GM12878 (cell line): ENCODE data around the gene ZCCHC3. TPM values are rescaled to one million over a fixed set of nuclear protein-coding genes. Genes with fewer than 3 reads are reported as not detected.
A peak's percentile ranks its signal among the peaks of the same experiment; 100 is the strongest.

Experiments
- BCL11A ChIP-seq: IDR thresholded peaks from 2 replicates; pipeline ENCODE4 v1.6.1; 2011; ENCODE audit warnings: low read depth, low read length
- BCLAF1 ChIP-seq: fragments of 450-650 bp; IDR thresholded peaks from 2 replicates; pipeline ENCODE4 v1.6.1; 2017; ENCODE audit warnings: antibody characterized with exemption, mild to moderate bottlenecking, moderate library complexity
- BRCA1 ChIP-seq: IDR thresholded peaks from 2 replicates; pipeline ENCODE4 v1.6.1; 2011; ENCODE audit warnings: low read depth, low read length, improper control_type of control experiment
- CEBPZ ChIP-seq: fragments of 150-350 bp; IDR thresholded peaks from 2 replicates; pipeline ENCODE4 v1.6.1; 2016; ENCODE audit warnings: low read depth, low read length
- E4F1 ChIP-seq: fragments of 450-650 bp; IDR thresholded peaks from 2 replicates; pipeline ENCODE4 v1.6.1; 2018; ENCODE audit warnings: borderline replicate concordance, mild to moderate bottlenecking; ENCODE audit not compliant: partially characterized antibody
- FOXK2 ChIP-seq: fragments of 450-650 bp; IDR thresholded peaks from 2 replicates; pipeline ENCODE4 v1.6.1; 2017; ENCODE audit warnings: mild to moderate bottlenecking, moderate library complexity
- HDAC6 ChIP-seq: fragments of 200-600 bp; sonication (generic); IDR thresholded peaks from one replicate; pipeline ENCODE4 v1.8.0; 2017; ENCODE audit warnings: antibody characterized with exemption; ENCODE audit not compliant: unreplicated experiment
- IRF4 ChIP-seq: IDR thresholded peaks from 2 replicates; pipeline ENCODE4 v1.6.1; 2011; ENCODE audit warnings: low read depth, low read length
- MEF2A ChIP-seq: IDR thresholded peaks from 2 replicates; pipeline ENCODE4 v1.6.1; 2011; ENCODE audit warnings: low read depth, mild to moderate bottlenecking, low read length, moderate library complexity; ENCODE audit not compliant: insufficient read depth
- MEF2B ChIP-seq: fragments of 450-650 bp; IDR thresholded peaks from 2 replicates; pipeline ENCODE4 v1.6.1; 2018; ENCODE audit warnings: mild to moderate bottlenecking, moderate library complexity; ENCODE audit not compliant: partially characterized antibody, poor library complexity, severe bottlenecking
- MTA2 ChIP-seq: fragments of 450-650 bp; IDR thresholded peaks from 2 replicates; pipeline ENCODE4 v1.6.1; 2016; ENCODE audit warnings: low read depth, mild to moderate bottlenecking, moderate library complexity
- MYB ChIP-seq: fragments of 150-350 bp; IDR thresholded peaks from 2 replicates; pipeline ENCODE4 v1.6.1; 2014; ENCODE audit warnings: mild to moderate bottlenecking, low read depth, low read length, borderline replicate concordance
- SRF ChIP-seq, 2 experiments: IDR thresholded peaks; 2 replicates each; pipeline ENCODE4 v1.6.1; 2011; ENCODE audit warnings: low read depth in 2 of 2, low read length in 2 of 2, mild to moderate bottlenecking in 1 of 2, moderate library complexity in 1 of 2
- SUPT20H ChIP-seq: IDR thresholded peaks from 2 replicates; pipeline ENCODE4 v1.6.1; 2011; ENCODE audit warnings: low read depth, mild to moderate bottlenecking, low read length, moderate library complexity, borderline replicate concordance; ENCODE audit not compliant: control insufficient read depth
- USF1 ChIP-seq: IDR thresholded peaks from 2 replicates; pipeline ENCODE4 v1.6.1; 2011; ENCODE audit warnings: borderline replicate concordance, low read depth, mild to moderate bottlenecking, moderate library complexity, mixed read lengths, low read length; ENCODE audit not compliant: insufficient read depth; ENCODE audit errors: extremely low read length
- USF2 ChIP-seq: IDR thresholded peaks from 2 replicates; pipeline ENCODE4 v1.6.1; 2011; ENCODE audit warnings: low read depth, low read length, improper control_type of control experiment, borderline replicate concordance
- polyA plus RNA-seq, 11 experiments: library from polyadenylated mRNA; depleted of rRNA in 4 of 11; unstranded in 6 of 11; stranded (reverse) in 5 of 11; fragments of >200 nt; fragmentation: Nextera tagmentation in 4 of 11; fragmentation: Illumina TruSeq in 1 of 11; extraction: Ambion mirVana in 4 of 11; extraction: Trizol in 1 of 11; gene quantifications; 1 replicate in 1 of 11; 2 replicates in 10 of 11; pipeline versions ENCODE4 v1.2.1 to v1.2.3, GENCODE V29; 2011 to 2016; ENCODE audit warnings: inconsistent platforms in 2 of 11, missing spikeins in 2 of 11, low read depth in 1 of 11
- total RNA-seq, 4 experiments: library from RNA; depleted of rRNA in 3 of 4; stranded (reverse); fragments of >200 nt in 3 of 4; fragmentation: Illumina TruSeq in 1 of 4; extraction: Trizol in 1 of 4; gene quantifications; 2 replicates each; pipeline versions ENCODE4 v1.2.1 to v1.2.3, GENCODE V29; 2013 to 2021

The ZCCHC3 gene
- total and polyA plus RNA-seq, 10 of the 15 experiments (the other 5 are each of a cell fraction or from before 2014, with no cell fraction given) = 5.3 to 36.1 (median 17.2) TPM

- TF ChIP-seq SUPT20H = no peak
- peak; percentile 98 for TF ChIP-seq E4F1
- no peak for TF ChIP-seq MEF2A
- TF ChIP-seq CEBPZ = no peak
- no peak for TF ChIP-seq BRCA1
- no peak for TF ChIP-seq BCLAF1
- TF ChIP-seq FOXK2 = no peak
- no peak for TF ChIP-seq MEF2B
- TF ChIP-seq IRF4 = no peak
- TF ChIP-seq SRF (IDR thresholded peaks at IDR 0.05; ENCODE audit: low read depth in 2 of 2, low read length in 2 of 2) = no peak
- TF ChIP-seq USF2 = no peak
- no peak for TF ChIP-seq MYB
- no peak for TF ChIP-seq USF1
- TF ChIP-seq HDAC6 = no peak
- TF ChIP-seq BCL11A = no peak
- TF ChIP-seq MTA2 = no peak
Measured at GRCh38 chr20:266596-267562, 30.5 kb upstream of the ZCCHC3 start (continued).
